Activated CD8-positive, alpha-beta memory T cell treated with anti-CD3 and anti-CD28 coated beads, Interleukin-2, amount 10 ng/mL, durations not matched to agents 7 days and 5 days (primary cell): ENCODE data around the gene RSL24D1. TPM values are rescaled to one million over a fixed set of nuclear protein-coding genes. Genes with fewer than 3 reads are reported as not detected.

Source experiments
- ATAC-seq: fragments of 150-1000 bp; cut with Tn5 transposase; one replicate; pipeline ENCODE4 v1.10.0; 2021; ENCODE audit warnings: moderate library complexity
- CTCF ChIA-PET: fragments of 350-600 bp; sonication (Branson Sonifier 250); formaldehyde crosslinking; loops from one replicate; lab custom pipeline; 2021; ENCODE audit warnings: antibody characterized with exemption; lab: Charles Lee
- DNase-seq: peaks from one replicate; pipeline ENCODE4 v3.0.0-alpha.2; 2020
- H3K27ac Mint-ChIP-seq: one replicate; pipeline ENCODE4 v1.8.0; 2021; ENCODE audit warnings: mild to moderate bottlenecking, mixed read lengths
- H3K27me3 Mint-ChIP-seq: one replicate; pipeline ENCODE4 v1.8.0; 2021; ENCODE audit warnings: mixed read lengths
- H3K36me3 Mint-ChIP-seq: one replicate; pipeline ENCODE4 v1.8.0; 2021; ENCODE audit warnings: mild to moderate bottlenecking, mixed read lengths
- H3K4me1 Mint-ChIP-seq: one replicate; pipeline ENCODE4 v1.8.0; 2021; ENCODE audit warnings: mixed read lengths
- H3K4me3 Mint-ChIP-seq: one replicate; pipeline ENCODE4 v1.8.0; 2021; ENCODE audit warnings: mild to moderate bottlenecking, moderate library complexity, mixed read lengths
- H3K9me3 Mint-ChIP-seq: one replicate; pipeline ENCODE4 v1.8.0; 2022; ENCODE audit warnings: low read depth, mixed read lengths
- total RNA-seq, 2 experiments: library from RNA; stranded (reverse); gene quantifications; one replicate each; pipeline ENCODE4 v1.2.3, GENCODE V29; 2021

The RSL24D1 gene
- total RNA-seq, 2 experiments from 2014 or later = 79.1 to 94.2 TPM

DNA sequence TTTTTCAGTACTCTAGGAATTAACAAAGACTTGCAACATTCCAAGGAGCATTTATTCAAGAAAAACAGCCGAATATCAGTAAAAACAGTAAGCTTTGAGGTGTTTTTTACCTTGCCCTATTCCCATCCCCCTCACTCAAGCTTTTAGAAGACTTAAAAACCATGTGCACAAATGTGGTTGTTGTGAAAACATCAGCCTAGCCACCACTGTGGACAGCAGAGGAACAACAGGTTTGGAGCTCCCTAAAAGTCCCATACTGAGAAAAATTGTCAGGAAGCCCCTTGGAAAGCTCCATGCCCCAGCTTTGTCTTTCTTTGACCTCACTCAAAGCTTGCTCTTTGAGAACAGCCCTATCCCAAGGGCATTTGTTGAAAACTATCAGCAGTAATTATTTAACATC, 34.7 kb upstream of the RSL24D1 start:
- H3K4me3 Mint-ChIP-seq = no peak overlapping the region
- ATAC-seq (peak; percentile 52), DNase-seq (no peak)
- peaks cover 67% of the 10 kb centered on the region for H3K36me3 Mint-ChIP-seq
- H3K4me1 Mint-ChIP-seq = peaks cover 70% of the 10 kb centered on the region
- H3K9me3 Mint-ChIP-seq = no peaks in the 10 kb centered on the region
- CTCF ChIA-PET = interaction anchor here (1.2 to 2.5 kb wide), 10 partner anchors 9 to 54 kb away, joined by 3 to 12 read pairs (median 5); partner anchors contain the start of gene RSL24D1
- no peaks in the 10 kb centered on the region for H3K27me3 Mint-ChIP-seq
- H3K27ac Mint-ChIP-seq = peak overlapping the region; percentile 37

DNA sequence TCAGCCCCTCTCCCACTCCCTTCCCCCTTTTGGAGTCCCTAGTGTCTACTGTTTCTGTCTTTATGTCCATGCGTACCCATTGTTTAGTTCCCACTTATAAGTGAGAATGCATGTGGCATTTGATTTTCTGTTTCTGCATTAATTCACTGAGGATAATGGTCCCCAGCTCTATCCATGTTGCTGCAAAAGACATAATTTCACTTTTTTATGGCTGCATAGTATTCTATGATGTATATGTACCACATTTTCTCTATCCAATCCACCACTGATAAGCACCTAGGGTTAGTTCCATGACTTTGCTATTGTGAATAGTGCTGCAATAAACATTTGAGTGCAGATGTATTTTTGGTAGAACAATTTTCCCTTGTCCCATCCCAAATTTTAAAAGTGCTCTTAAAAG, 34.2 kb upstream of the RSL24D1 start:
- CTCF ChIA-PET = interaction anchor here (1.2 to 2.5 kb wide), 7 partner anchors 10 to 54 kb away, joined by 3 to 12 read pairs (median 5); partner anchors contain the start of gene RSL24D1
- peak overlapping the region; percentile 48 for H3K4me3 Mint-ChIP-seq
- H3K4me1 Mint-ChIP-seq = peaks cover 69% of the 10 kb centered on the region
- DNase-seq (no peak), ATAC-seq (no peak)
- peaks cover 69% of the 10 kb centered on the region for H3K36me3 Mint-ChIP-seq
- peak overlapping the region; percentile 72 for H3K27ac Mint-ChIP-seq
- no peaks in the 10 kb centered on the region for H3K9me3 Mint-ChIP-seq
- H3K27me3 Mint-ChIP-seq = no peaks in the 10 kb centered on the region

DNA sequence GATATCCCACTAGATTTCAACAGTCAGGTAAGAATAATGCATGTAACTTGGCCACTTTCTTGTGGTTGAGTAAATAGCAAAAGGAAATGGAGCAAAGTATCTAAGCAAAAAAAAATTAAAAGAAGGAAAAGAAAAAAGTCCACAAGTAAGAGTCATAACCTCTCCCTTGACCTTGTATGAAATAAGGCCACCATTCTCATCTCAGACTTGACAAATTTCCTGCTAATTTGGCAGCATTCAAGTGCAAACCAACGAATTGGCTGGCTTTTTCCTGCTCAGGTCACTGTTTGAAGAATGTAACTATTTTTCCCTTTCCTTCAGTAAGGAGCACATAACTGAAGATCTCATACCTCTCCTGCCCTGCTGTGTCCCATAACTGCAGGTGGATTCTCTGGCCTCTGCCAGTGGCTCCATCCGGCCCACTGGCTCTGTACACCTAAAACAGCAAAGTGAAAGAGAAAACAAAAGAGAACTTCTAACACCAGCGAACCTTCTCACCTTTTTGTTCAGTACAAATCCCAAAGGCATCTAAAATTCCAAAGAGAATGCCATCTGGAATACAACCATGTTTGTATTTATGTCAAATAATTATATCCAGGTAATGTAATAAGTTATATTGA, 33.4 kb upstream of the RSL24D1 start:
- DNase-seq (no peak), ATAC-seq (peak; percentile 85)
- peak overlapping the region; percentile 85 for H3K27ac Mint-ChIP-seq

DNA sequence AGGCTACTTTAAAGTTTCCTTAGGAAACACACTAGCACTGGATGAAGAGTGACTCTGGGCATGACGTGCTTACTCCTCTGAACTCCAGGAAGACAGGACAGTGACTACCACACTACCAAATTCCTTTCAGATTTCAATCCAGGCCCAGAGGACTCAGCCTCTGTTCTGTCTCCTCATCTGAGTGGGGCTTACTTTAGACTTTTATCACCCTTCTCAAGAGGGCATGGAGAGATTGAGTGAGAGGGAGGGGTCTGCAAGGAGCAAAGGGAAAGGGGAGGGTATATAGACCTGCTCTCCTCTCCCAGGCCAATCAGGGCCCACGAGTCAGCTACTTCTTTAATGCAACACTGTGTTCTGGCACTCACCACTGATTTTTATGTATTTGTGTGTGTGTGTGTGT, 29.4 kb upstream of the RSL24D1 start:
- H3K27ac Mint-ChIP-seq = peak overlapping the region; percentile 78
- DNase-seq (no peak), ATAC-seq (no peak)
- no peaks in the 10 kb centered on the region for H3K27me3 Mint-ChIP-seq
- CTCF ChIA-PET = interaction anchor here (2.2 kb wide), 1 partner anchor 41 kb away, joined by 4 read pairs; no protein-coding TSS in a partner anchor
- H3K4me1 Mint-ChIP-seq = peaks cover 76% of the 10 kb centered on the region
- H3K36me3 Mint-ChIP-seq = peaks cover 56% of the 10 kb centered on the region
- H3K9me3 Mint-ChIP-seq = no peaks in the 10 kb centered on the region
- H3K4me3 Mint-ChIP-seq = no peak overlapping the region

More for the DNA sequence above, 33.4 kb upstream of the RSL24D1 start:
- Mint-ChIP-seq H3K4me1 (peaks cover 70% of the 10 kb centered on the region), H3K9me3 (no peaks in the 10 kb centered on the region), H3K36me3 (peaks cover 66% of the 10 kb centered on the region), H3K27me3 (no peaks in the 10 kb centered on the region), H3K4me3 (peak overlapping the region; percentile 48)
- CTCF ChIA-PET = interaction anchor here (0.9 to 2.3 kb wide), 4 partner anchors 11 to 47 kb away, joined by 4 to 12 read pairs (median 8); no protein-coding TSS in a partner anchor

DNA sequence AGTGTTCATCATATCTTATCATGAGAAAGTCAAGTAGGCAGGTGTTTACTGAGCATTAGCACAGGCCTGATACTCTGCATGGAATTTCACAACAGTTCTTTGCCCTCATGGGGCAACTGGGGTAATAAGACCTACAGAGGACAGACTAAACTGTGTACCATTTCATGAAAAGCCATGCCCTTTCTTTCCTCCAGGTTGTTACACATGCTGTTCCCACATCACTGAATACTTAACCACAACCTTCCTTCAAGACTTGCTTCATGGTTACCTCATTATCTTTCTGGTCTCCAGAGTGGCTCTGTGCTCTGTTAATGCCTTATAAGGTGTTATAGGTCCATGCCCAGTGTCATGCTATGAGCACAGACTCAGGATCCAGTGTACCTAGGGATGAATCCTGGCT, 28.2 kb upstream of the RSL24D1 start:
- ATAC-seq = peak; percentile 32
- CTCF ChIA-PET = interaction anchor here (0.8 kb wide), 1 partner anchor 66 kb away, joined by 3 read pairs; no protein-coding TSS in a partner anchor
- no peak overlapping the region for H3K4me3 Mint-ChIP-seq
- no peaks in the 10 kb centered on the region for H3K27me3 Mint-ChIP-seq
- H3K9me3 Mint-ChIP-seq = no peaks in the 10 kb centered on the region
- H3K4me1 Mint-ChIP-seq = peaks cover 77% of the 10 kb centered on the region
- peaks cover 54% of the 10 kb centered on the region for H3K36me3 Mint-ChIP-seq
- DNase-seq = no peak
- H3K27ac Mint-ChIP-seq = peak overlapping the region; percentile 68

DNA sequence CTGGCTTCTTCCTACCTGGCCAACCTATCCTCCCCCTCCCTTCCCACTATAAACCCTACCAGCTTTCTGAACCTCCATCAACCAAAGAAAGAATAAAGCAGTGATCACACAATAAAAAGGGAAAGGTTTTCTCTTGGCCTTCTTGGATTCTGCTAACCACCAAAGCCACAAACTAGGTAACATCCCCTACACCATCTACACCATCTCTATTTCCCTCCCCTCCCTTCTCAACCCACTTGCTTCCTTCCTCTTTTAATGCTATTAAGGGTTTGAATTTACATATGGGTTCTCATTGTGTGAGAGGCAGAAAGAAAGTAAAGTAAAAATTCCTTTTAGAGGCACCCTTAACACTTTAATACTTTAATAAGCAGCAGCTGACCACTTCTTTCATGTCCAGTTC, 25.8 kb upstream of the RSL24D1 start:
- ATAC-seq = no peak
- H3K27me3 Mint-ChIP-seq = no peaks in the 10 kb centered on the region
- H3K27ac Mint-ChIP-seq = peak overlapping the region; percentile 96
- CTCF ChIA-PET = interaction anchor here (1.6 to 7.4 kb wide), 5 partner anchors 21 to 69 kb away, joined by 3 to 100 read pairs (median 13); no protein-coding TSS in a partner anchor
- peaks cover 88% of the 10 kb centered on the region for H3K4me1 Mint-ChIP-seq
- peak overlapping the region; percentile 63 for H3K4me3 Mint-ChIP-seq
- H3K36me3 Mint-ChIP-seq = peaks cover 56% of the 10 kb centered on the region
- DNase-seq = no peak
- H3K9me3 Mint-ChIP-seq = no peaks in the 10 kb centered on the region

DNA sequence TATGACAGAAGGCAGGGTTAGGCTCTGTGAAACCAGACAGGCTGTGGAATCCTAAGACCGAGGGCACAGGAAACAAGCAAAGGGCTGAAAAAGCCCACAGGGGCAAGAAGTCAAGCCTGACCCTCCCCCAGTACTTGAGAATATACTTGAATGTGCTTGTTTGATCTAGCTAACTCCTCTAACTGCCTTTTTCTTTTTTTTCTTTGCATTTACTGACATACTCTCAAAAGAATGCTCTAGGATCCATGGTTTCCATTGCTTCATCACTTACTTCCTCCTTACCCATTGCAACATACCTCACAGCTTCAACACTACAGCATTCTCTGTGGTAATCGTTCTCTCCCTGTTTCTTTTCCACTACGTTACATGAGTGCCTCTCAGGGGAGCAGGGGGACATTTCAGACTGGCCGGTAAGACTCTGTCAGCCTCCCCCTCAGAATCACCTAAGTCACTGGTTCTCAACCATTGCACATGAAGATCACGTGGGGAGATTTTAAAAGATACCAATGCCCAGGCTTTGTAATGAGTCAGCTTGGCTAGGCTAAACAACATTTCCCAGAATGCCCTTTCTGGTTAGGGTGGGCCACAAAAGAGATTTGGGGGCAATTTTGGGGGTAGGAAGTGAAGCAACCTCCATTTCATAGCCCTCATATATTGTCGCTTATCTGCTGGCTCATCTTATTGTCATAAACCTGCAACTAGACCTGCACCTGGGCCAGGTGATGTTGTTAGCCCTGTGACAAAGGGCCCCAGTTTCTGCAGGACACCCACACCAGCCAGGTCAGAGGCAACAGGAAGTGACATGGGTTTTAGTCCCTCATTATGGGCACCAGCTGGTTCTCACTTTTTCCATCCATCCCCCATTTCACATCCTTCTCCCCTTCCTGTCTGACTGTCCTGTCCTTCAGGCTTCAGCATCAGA, 24.6 kb upstream of the RSL24D1 start:
- Mint-ChIP-seq H3K36me3 (peaks cover 53% of the 10 kb centered on the region), H3K27ac (peak overlapping the region; percentile 96), H3K27me3 (no peaks in the 10 kb centered on the region), H3K4me3 (peak overlapping the region; percentile 63), H3K4me1 (peaks cover 89% of the 10 kb centered on the region), H3K9me3 (no peaks in the 10 kb centered on the region)
- ATAC-seq = peak; percentile 74
- peak; percentile 80 for DNase-seq
- CTCF ChIA-PET = interaction anchor here (1.0 to 7.4 kb wide), 10 partner anchors 11 to 70 kb away, joined by 3 to 100 read pairs (median 5); no protein-coding TSS in a partner anchor

DNA sequence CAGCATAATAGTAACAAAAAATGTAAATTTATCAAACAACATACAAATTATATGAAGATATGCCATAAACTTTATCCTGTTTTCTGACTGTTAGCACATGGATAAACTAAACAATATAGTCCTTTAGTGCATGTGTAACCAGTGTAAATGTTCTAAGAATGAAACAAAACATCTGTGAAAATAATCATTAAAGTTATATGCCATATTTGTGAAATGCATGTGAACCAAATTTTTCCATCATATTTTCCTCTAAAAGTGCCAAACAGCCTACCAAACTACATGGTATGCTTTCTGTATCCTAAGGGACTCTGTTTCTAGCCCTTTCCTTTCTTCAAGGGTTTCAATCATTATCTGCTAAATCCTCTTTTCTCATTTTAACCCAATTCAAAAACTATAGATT, 23.9 kb upstream of the RSL24D1 start:
- no peaks in the 10 kb centered on the region for H3K9me3 Mint-ChIP-seq
- H3K27ac Mint-ChIP-seq = peak overlapping the region; percentile 96
- peaks cover 49% of the 10 kb centered on the region for H3K36me3 Mint-ChIP-seq
- ATAC-seq (no peak), DNase-seq (no peak)
- H3K4me1 Mint-ChIP-seq = peaks cover 81% of the 10 kb centered on the region
- H3K4me3 Mint-ChIP-seq = peak overlapping the region; percentile 63
- H3K27me3 Mint-ChIP-seq = no peaks in the 10 kb centered on the region
- CTCF ChIA-PET = interaction anchor here (1.5 to 7.4 kb wide), 5 partner anchors 18 to 71 kb away, joined by 3 to 100 read pairs (median 13); no protein-coding TSS in a partner anchor

DNA sequence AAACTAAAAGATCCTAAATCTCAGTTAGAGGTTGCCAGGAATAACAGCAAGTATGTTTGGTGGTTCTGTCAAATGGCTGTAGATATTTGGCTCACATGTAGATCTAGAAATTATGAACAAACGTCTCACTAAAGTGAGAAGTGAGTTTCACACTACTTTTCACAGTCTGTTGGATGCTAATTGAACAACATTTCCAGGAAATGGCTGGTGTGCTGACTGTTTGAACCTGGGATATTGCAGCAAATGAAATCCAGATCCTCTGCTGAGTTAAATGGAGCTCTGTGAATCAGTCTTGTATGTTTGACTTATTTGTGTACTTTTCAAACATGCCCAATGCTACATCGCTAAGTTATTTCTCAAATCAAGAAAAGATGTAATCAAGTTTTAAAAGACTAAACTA, 21.3 kb upstream of the RSL24D1 start:
- peak overlapping the region; percentile 96 for H3K27ac Mint-ChIP-seq
- no peaks in the 10 kb centered on the region for H3K27me3 Mint-ChIP-seq
- H3K36me3 Mint-ChIP-seq = peaks cover 55% of the 10 kb centered on the region
- H3K9me3 Mint-ChIP-seq = no peaks in the 10 kb centered on the region
- H3K4me3 Mint-ChIP-seq = peak overlapping the region; percentile 10
- peaks cover 59% of the 10 kb centered on the region for H3K4me1 Mint-ChIP-seq
- no peak for ATAC-seq
- no peak for DNase-seq
- CTCF ChIA-PET = interaction anchor here (0.7 to 7.4 kb wide), 19 partner anchors 9 to 221 kb away, joined by 3 to 100 read pairs (median 7); partner anchors contain the start of genes PIGB, PIGBOS1 and RSL24D1

DNA sequence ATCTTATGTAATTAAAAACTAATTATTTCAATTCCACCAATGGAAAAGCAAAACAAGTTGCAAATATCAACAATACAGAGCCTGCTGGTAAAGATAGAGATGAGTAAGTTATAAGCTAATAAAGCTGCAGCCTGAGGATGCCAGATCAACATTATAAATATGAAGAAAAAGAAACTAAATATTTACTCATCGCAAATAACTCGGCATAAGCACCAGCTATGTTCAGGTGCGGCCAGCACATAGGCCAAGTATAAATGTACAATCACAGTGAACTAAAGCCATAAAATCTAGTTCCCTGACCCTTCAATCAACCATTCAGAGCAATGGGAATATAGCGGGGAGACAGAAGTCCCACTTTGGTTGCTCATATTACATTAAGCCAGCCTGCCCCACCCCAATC, 7.7 kb upstream of the RSL24D1 start:
- CTCF ChIA-PET = interaction anchor here (1.2 kb wide), 1 partner anchor 115 kb away, joined by 3 read pairs; the partner anchor contains the start of genes PIGB and PIGBOS1
- Mint-ChIP-seq H3K36me3 (peaks cover 39% of the 10 kb centered on the region), H3K27me3 (no peaks in the 10 kb centered on the region), H3K4me1 (no peaks in the 10 kb centered on the region), H3K9me3 (no peaks in the 10 kb centered on the region), H3K27ac (no peak overlapping the region), H3K4me3 (no peak overlapping the region)
- ATAC-seq (no peak), DNase-seq (no peak)

DNA sequence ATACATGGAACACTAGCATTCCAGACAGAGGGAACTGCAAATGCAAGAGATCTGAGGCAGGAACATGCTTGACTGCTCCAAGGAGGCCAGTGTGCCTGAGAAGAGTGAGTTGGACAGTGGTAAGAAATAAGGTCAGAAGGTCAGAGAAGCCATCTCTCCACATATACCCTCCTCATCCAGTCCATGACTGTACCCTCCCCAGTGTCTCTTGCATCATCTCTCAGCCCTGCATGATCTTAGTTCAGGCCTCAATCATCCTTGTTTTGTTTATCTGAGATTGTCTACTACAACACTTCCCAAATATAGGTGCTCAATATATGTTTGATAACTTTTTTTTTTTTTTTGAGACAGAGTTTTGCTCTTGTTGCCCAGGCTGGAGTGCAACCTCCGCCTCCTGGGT, 5.5 kb upstream of the RSL24D1 start:
- Mint-ChIP-seq H3K36me3 (peaks cover 46% of the 10 kb centered on the region), H3K27ac (no peak overlapping the region), H3K4me3 (no peak overlapping the region), H3K4me1 (peaks cover 5% of the 10 kb centered on the region), H3K9me3 (peaks cover 3% of the 10 kb centered on the region), H3K27me3 (no peaks in the 10 kb centered on the region)
- ATAC-seq = no peak
- DNase-seq = no peak
- CTCF ChIA-PET = interaction anchor here (1.5 kb wide), 1 partner anchor 78 kb away, joined by 3 read pairs; no protein-coding TSS in a partner anchor

DNA sequence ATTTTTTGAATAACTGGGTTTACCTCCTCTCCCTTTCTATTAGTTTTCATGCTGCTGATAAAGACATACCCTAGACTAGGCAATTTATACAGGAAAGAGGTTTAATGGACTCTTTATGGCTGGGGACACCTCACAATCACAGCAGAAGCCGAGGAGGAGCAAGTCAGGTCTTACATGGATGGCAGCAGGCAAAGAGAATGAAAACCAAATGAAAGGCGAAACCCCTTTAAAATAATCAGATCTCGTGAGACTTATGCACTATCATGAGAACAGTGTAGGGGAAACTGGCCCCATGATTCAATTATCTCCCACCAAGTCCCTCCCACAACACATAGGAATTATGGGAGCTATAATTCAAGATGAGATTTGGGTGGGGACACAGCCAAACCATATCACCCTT, 2.0 kb upstream of the RSL24D1 start:
- no peak overlapping the region for H3K4me3 Mint-ChIP-seq
- CTCF ChIA-PET = interaction anchor here (1.5 to 3.2 kb wide), 4 partner anchors 13 to 92 kb away, joined by 3 to 14 read pairs (median 8); no protein-coding TSS in a partner anchor
- peaks cover 5% of the 10 kb centered on the region for H3K4me1 Mint-ChIP-seq
- peaks cover 36% of the 10 kb centered on the region for H3K36me3 Mint-ChIP-seq
- H3K9me3 Mint-ChIP-seq = peaks cover 3% of the 10 kb centered on the region
- DNase-seq (no peak), ATAC-seq (no peak)
- H3K27ac Mint-ChIP-seq = peak overlapping the region; percentile 24
- no peaks in the 10 kb centered on the region for H3K27me3 Mint-ChIP-seq

DNA sequence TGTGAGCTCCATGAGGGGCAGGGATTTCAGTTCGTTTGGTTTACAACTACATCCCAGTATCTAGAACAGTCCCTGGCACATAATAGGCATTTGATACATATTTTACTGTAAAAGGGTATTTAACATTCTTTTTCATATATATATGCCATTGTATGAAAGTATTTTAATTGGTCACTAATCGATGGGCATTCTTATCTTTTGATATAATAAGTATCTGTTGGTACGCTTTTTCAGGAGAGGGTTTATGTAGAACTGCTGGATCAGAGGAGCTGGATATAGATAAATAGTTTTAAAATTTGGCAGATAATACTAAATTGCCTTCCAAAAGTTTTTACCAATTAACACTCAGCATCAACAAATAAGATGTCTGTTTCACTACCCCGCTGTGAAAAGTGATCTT, 978 bp upstream of the RSL24D1 start:
- H3K4me3 Mint-ChIP-seq = no peak overlapping the region
- DNase-seq (no peak), ATAC-seq (no peak)
- no peak overlapping the region for H3K27ac Mint-ChIP-seq
- H3K27me3 Mint-ChIP-seq = no peaks in the 10 kb centered on the region
- peaks cover 3% of the 10 kb centered on the region for H3K9me3 Mint-ChIP-seq
- peaks cover 13% of the 10 kb centered on the region for H3K4me1 Mint-ChIP-seq
- CTCF ChIA-PET = interaction anchor here (0.7 to 3.2 kb wide), 8 partner anchors 16 to 237 kb away, joined by 3 to 14 read pairs (median 6); no protein-coding TSS in a partner anchor
- peaks cover 36% of the 10 kb centered on the region for H3K36me3 Mint-ChIP-seq
